HG03439 (cell line): ENCODE data around the gene TIMP2.
"Not testable (repeated sequence)": the region's sequence is repeated elsewhere in the genome, so short reads cannot be mapped to it uniquely, and the experiment has no call there.

Experiments used
- ATAC-seq: cut with Tn5 transposase; IDR thresholded peaks from one replicate; pipeline ENCODE4 v1.9.1; 2021; ENCODE audit warnings: mild to moderate bottlenecking, moderate library complexity; ENCODE audit not compliant: unreplicated experiment

TIMP2 gene

GRCh38 chr17:78925234-78925633 lies at the start of gene TIMP2:
Gene TIMP2, minus strand, starts transcription at chr17:78925387. Its CDS starts 299 bp downstream, at chr17:78925088.
- ATAC-seq, result no peak

GRCh38 chr17:78973792-78974520 lies 48.8 kb upstream of the TIMP2 start:
- no peak for ATAC-seq

- ATAC-seq, result no peak
Observed at GRCh38 chr17:78973196-78973595, 48.0 kb upstream of the TIMP2 start.

GRCh38 chr17:78972507-78973105 lies 47.4 kb upstream of the TIMP2 start:
- no peak for ATAC-seq

GRCh38 chr17:78971756-78972506 lies 46.7 kb upstream of the TIMP2 start:
- no peak for ATAC-seq

- no peak for ATAC-seq
Observed at GRCh38 chr17:78970834-78971755, 45.9 kb upstream of the TIMP2 start.

GRCh38 chr17:78969865-78970264 lies 44.7 kb upstream of the TIMP2 start:
- ATAC-seq, result no peak

- no peak for ATAC-seq
Observed at GRCh38 chr17:78967782-78968362, 42.7 kb upstream of the TIMP2 start.

- ATAC-seq, result no peak
Observed at GRCh38 chr17:78966910-78967600, 41.9 kb upstream of the TIMP2 start.

GRCh38 chr17:78966123-78966813 lies 41.1 kb upstream of the TIMP2 start:
- no peak for ATAC-seq

- no peak for ATAC-seq
Observed at GRCh38 chr17:78965491-78965924, 40.3 kb upstream of the TIMP2 start.

- ATAC-seq, result no peak
Observed at GRCh38 chr17:78963378-78963777, 38.2 kb upstream of the TIMP2 start.

GRCh38 chr17:78962984-78963348 lies 37.8 kb upstream of the TIMP2 start:
- ATAC-seq, result not testable (repeated sequence)

- no peak for ATAC-seq
Observed at GRCh38 chr17:78962345-78962983, 37.3 kb upstream of the TIMP2 start.

GRCh38 chr17:78961571-78961970 lies 36.4 kb upstream of the TIMP2 start:
- ATAC-seq, result no peak

- ATAC-seq, result no peak
Observed at GRCh38 chr17:78960928-78961327, 35.7 kb upstream of the TIMP2 start.

- ATAC-seq, result no peak
Observed at GRCh38 chr17:78959803-78960202, 34.6 kb upstream of the TIMP2 start.

- no peak for ATAC-seq
Observed at GRCh38 chr17:78958641-78959127, 33.5 kb upstream of the TIMP2 start.

- no peak for ATAC-seq
Observed at GRCh38 chr17:78957128-78957527, 31.9 kb upstream of the TIMP2 start.
